ENCODE measurements around the gene SHLD2.
"Not testable (repeated sequence)": the region's sequence is repeated elsewhere in the genome, so short reads cannot be mapped to it uniquely, and the experiment has no call there.

SHLD2 gene

GRCh38 chr10:87222789-87223188 lies 127.8 kb downstream of the SHLD2 start:
- not testable (repeated sequence) for DNase-seq

GRCh38 chr10:87225148-87225547 lies 130.1 kb downstream of the SHLD2 start, which contains the start of gene NUTM2A:
Gene NUTM2A (plus strand): TSS chr10:87225448. CDS start chr10:87225831, 383 bp downstream.
- not testable (repeated sequence) for DNase-seq

- not testable (repeated sequence) for DNase-seq
These were observed 133.2 kb downstream of the SHLD2 start for GRCh38 chr10:87228247-87228646.

- not testable (repeated sequence) for DNase-seq
These were observed 134.2 kb downstream of the SHLD2 start for GRCh38 chr10:87229211-87229610.

- not testable (repeated sequence) for DNase-seq
These were observed 139.8 kb downstream of the SHLD2 start for GRCh38 chr10:87234854-87235253.

GRCh38 chr10:87237244-87237643 lies 142.2 kb downstream of the SHLD2 start:
- DNase-seq, result not testable (repeated sequence)

- DNase-seq, result not testable (repeated sequence)
These were observed 144.4 kb downstream of the SHLD2 start for GRCh38 chr10:87239346-87239808.
